Ishikawa (cell line): ENCODE measurements around the gene CDC42BPG.

Experiments
- EP300 ChIP-seq: IDR thresholded peaks from 2 replicates; pipeline ENCODE4 v1.6.1; 2012; ENCODE audit warnings: borderline replicate concordance
- RAD21 ChIP-seq: IDR thresholded peaks from 2 replicates; pipeline ENCODE4 v1.6.1; 2012; ENCODE audit warnings: low read depth
- TEAD4 ChIP-seq: IDR thresholded peaks from 2 replicates; pipeline ENCODE4 v1.6.1; 2012
- YY1 ChIP-seq: IDR thresholded peaks from 2 replicates; pipeline ENCODE4 v1.6.1; 2012; ENCODE audit warnings: low read depth

DNA sequence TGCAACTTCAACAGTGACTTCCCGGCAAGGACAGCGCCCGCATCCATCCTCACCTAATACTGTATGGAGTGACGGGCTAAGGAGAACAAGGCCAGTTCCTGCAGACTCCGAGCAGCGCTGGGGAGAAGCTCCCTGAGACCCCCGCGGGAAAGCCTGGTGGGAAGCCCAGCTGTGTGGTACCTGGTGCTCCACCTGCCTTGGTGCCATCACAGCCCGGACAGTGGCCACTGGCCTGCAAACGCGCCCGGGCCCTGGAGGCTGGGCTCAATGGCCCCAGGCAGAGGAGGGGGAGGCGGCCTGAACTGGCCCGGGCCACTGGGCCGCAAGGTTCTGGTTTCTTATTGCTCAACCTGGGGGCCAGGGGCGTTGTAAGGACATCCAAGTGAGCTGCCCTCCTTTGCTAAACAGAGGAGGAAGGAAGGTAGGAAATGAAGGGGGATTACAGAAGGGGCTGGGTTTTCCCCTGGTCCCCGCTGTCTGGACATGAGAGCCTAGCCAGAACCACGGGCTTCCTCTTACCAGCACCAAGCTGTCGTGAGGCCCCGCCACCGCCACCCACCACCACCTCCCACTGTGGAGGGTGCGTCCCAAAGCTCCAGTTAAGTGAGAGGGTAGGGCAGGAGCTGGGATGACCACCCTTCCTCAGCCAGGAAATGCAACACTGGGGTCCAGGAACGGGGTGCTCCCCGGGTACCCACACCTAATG, 8.5 kb upstream of the CDC42BPG start:
- TF ChIP-seq EP300 = no peak
- no peak for TF ChIP-seq YY1
- no peak for TF ChIP-seq RAD21
- no peak for TF ChIP-seq TEAD4
